DOHH2 (cell line): Measurements from ENCODE around the gene ATXN7.

Experiments
- CTCF ChIP-seq: fragments of 200-600 bp; sonication (generic); IDR thresholded peaks from one replicate; pipeline ENCODE4 v1.5.1; 2014; ENCODE audit warnings: antibody characterized with exemption, mild to moderate bottlenecking, low read depth, low read length; ENCODE audit not compliant: poor library complexity, severe bottlenecking
- EZH2phosphoT487 ChIP-seq: fragments of 200-600 bp; sonication (generic); IDR thresholded peaks from 2 replicates; pipeline ENCODE4 v1.6.1; 2017; ENCODE audit warnings: borderline replicate concordance, mild to moderate bottlenecking, antibody characterized with exemption, low read length, moderate library complexity, mixed read lengths

- no peak for TF ChIP-seq CTCF
- TF ChIP-seq EZH2phosphoT487: no peak
Observed at GRCh38 chr3:63857311-63857710, 6.4 kb upstream of the ATXN7 start.
